Natural killer cell (primary cell): ENCODE measurements around the gene TMEM208. TPM values are rescaled to one million over a fixed set of nuclear protein-coding genes. Genes with fewer than 3 reads are reported as not detected.

ENCODE experiments used
- ATAC-seq, 3 donors: fragments of 150-1000 bp in 2 of 3; fragments of 200-7000 bp in 1 of 3; cut with Tn5 transposase; 1 replicate in 1 of 3; 2 replicates in 2 of 3; pipeline ENCODE4 v1.10.0; 2021; ENCODE audit warnings: mild to moderate bottlenecking in 2 of 3, moderate library complexity in 2 of 3
- DNase-seq, 2 donors: peaks; one replicate each; pipeline versions ENCODE4 v3.0.0 to v3.0.0-alpha.2; 2013 to 2021; ENCODE audit warnings: mixed read lengths in 1 of 2
- H3K27ac ChIP-seq: one replicate; pipeline ENCODE4 v1.5.1; 2013; ENCODE audit warnings: mild to moderate bottlenecking, low read length
- H3K27me3 ChIP-seq: one replicate; pipeline ENCODE4 v1.6.1; 2013; ENCODE audit warnings: low read length; ENCODE audit not compliant: control insufficient read depth, insufficient read depth
- H3K36me3 ChIP-seq: one replicate; pipeline ENCODE4 v1.6.1; 2013; ENCODE audit warnings: low read length; ENCODE audit not compliant: control insufficient read depth, insufficient read depth
- H3K4me1 ChIP-seq: one replicate; pipeline ENCODE4 v1.6.1; 2013; ENCODE audit warnings: low read length; ENCODE audit not compliant: control insufficient read depth, insufficient read depth
- H3K4me3 ChIP-seq: one replicate; pipeline ENCODE4 v1.5.1; 2013; ENCODE audit warnings: low read length
- H3K9me3 ChIP-seq: one replicate; pipeline ENCODE4 v1.6.1; 2013; ENCODE audit warnings: low read length; ENCODE audit not compliant: control insufficient read depth, insufficient read depth
- H3K27ac Mint-ChIP-seq, 2 donors: one replicate each; pipeline ENCODE4 v1.8.0; 2022; ENCODE audit warnings: mild to moderate bottlenecking in 2 of 2, mixed read lengths in 2 of 2, moderate library complexity in 1 of 2
- H3K27me3 Mint-ChIP-seq, 2 donors: one replicate each; pipeline ENCODE4 v1.8.0; 2022; ENCODE audit warnings: low read depth in 2 of 2, mixed read lengths in 2 of 2
- H3K36me3 Mint-ChIP-seq: one replicate; pipeline ENCODE4 v1.8.0; 2022; ENCODE audit warnings: mixed read lengths
- H3K4me1 Mint-ChIP-seq, 2 donors: one replicate each; pipeline ENCODE4 v1.8.0; 2022; ENCODE audit warnings: mixed read lengths in 2 of 2
- H3K4me3 Mint-ChIP-seq: one replicate; pipeline ENCODE4 v1.8.0; 2022; ENCODE audit warnings: mild to moderate bottlenecking, moderate library complexity, mixed read lengths
- H3K9me3 Mint-ChIP-seq, 2 donors: one replicate each; pipeline ENCODE4 v1.8.0; 2022; ENCODE audit warnings: mixed read lengths in 2 of 2
- CTCF ChIP-seq: fragments of 200-600 bp; IDR thresholded peaks from one replicate; pipeline ENCODE4 v1.8.0; 2022; ENCODE audit warnings: antibody characterized with exemption
- WGBS: methylation state at CpG from one replicate; pipeline ENCODE4 v1.1.7; 2013; ENCODE audit warnings: missing lambda C conversion rate; ENCODE audit not compliant: insufficient coverage; 5-methylcytosine and 5-hydroxymethylcytosine counted together
- intact Hi-C: fragments of 100-400 bp; cut with micrococcal nuclease; formaldehyde crosslinking; loops from one replicate; pipeline ENCODE4 v1.14.2; 2022
- total RNA-seq, 4 donors: library from RNA; stranded (reverse); fragments of 120-200 nt in 1 of 4; gene quantifications; one replicate each; pipeline versions ENCODE4 v1.2.3 to v1.2.4, GENCODE V29; 2013 to 2022

TMEM208 gene
- total RNA-seq, 3 donors from 2014 or later (not counting 1 experiment from before 2014, with no cell fraction given), result 34.5 to 39.2 (median 36.7) TPM

- Mint-ChIP-seq H3K4me1 (peaks cover 28 to 34% of the 10 kb centered on the region in 2 donors), H3K9me3 (no peaks in the 10 kb centered on the region), H3K4me3 (no peak overlapping the region), H3K36me3 (no peaks in the 10 kb centered on the region), H3K27ac (no peak overlapping the region), H3K27me3 (no peaks in the 10 kb centered on the region)
- Histone ChIP-seq H3K27me3 (no peaks in the 10 kb centered on the region), H3K9me3 (no peaks in the 10 kb centered on the region), H3K4me3 (no peak overlapping the region), H3K27ac (no peak overlapping the region), H3K36me3 (peaks cover 4% of the 10 kb centered on the region), H3K4me1 (peaks cover 26% of the 10 kb centered on the region)
- intact Hi-C loops, result no loop called here
- DNase-seq, result no peak
- TF ChIP-seq CTCF, result no peak
- ATAC-seq, result no peak
- WGBS, result 54% methylated on average over 3 of the region's 3 CpGs
These were observed 2.9 kb upstream of the TMEM208 start for GRCh38 chr16:67223992-67224391.

GRCh38 chr16:67226295-67226803 lies 581 bp upstream of the TMEM208 start:
- Histone ChIP-seq H3K4me3 (peak overlapping the region; percentile 100), H3K27me3 (no peaks in the 10 kb centered on the region), H3K36me3 (peaks cover 26% of the 10 kb centered on the region), H3K9me3 (no peaks in the 10 kb centered on the region), H3K4me1 (peaks cover 26% of the 10 kb centered on the region), H3K27ac (peak overlapping the region; percentile 80)
- ATAC-seq (no peak), DNase-seq (no peak)
- H3K9me3 Mint-ChIP-seq, result no peaks in the 10 kb centered on the region
- no peak for TF ChIP-seq CTCF
- H3K27me3 Mint-ChIP-seq, result no peaks in the 10 kb centered on the region
- intact Hi-C loops, result loop anchor here (2.0 kb wide), 2 partner anchors 34 to 42 kb away; partner anchors contain the start of gene E2F4
- H3K36me3 Mint-ChIP-seq, result no peaks in the 10 kb centered on the region
- peak overlapping the region; percentile 96 to 99 for H3K27ac Mint-ChIP-seq
- peaks cover 28 to 29% of the 10 kb centered on the region in 2 donors for H3K4me1 Mint-ChIP-seq
- peak overlapping the region; percentile 100 for H3K4me3 Mint-ChIP-seq
- WGBS, result 13% methylated on average over 12 of the region's 12 CpGs

GRCh38 chr16:67227567-67227921 lies 614 bp downstream of the TMEM208 start:
- Mint-ChIP-seq H3K4me3 (peak overlapping the region; percentile 100), H3K27ac (peak overlapping the region; percentile 96 to 99), H3K27me3 (no peaks in the 10 kb centered on the region), H3K36me3 (no peaks in the 10 kb centered on the region), H3K4me1 (peaks cover 28 to 29% of the 10 kb centered on the region in 2 donors), H3K9me3 (no peaks in the 10 kb centered on the region)
- ATAC-seq (no peak), DNase-seq (no peak)
- TF ChIP-seq CTCF, result no peak
- Histone ChIP-seq H3K4me1 (peaks cover 26% of the 10 kb centered on the region), H3K27ac (peak overlapping the region; percentile 80), H3K36me3 (peaks cover 31% of the 10 kb centered on the region), H3K27me3 (no peaks in the 10 kb centered on the region), H3K4me3 (peak overlapping the region; percentile 100), H3K9me3 (no peaks in the 10 kb centered on the region)
- intact Hi-C loops, result loop anchor here (1.0 to 2.0 kb wide), 3 partner anchors 20 to 43 kb away; partner anchors contain the start of genes E2F4 and FHOD1
- WGBS, result 15% methylated on average over 12 of the region's 12 CpGs
